CD14-positive monocyte (primary cell): ENCODE measurements around the gene AKR1B1. TPM values are rescaled to one million over a fixed set of nuclear protein-coding genes. Genes with fewer than 3 reads are reported as not detected.

ENCODE experiments used
- DNase-seq, 3 donors: peaks; one replicate each; pipeline ENCODE4 v3.0.0-alpha.2; 2011 to 2022
- H2AFZ ChIP-seq: 2 replicates; pipeline ENCODE4 v1.6.0; 2012; ENCODE audit warnings: mild to moderate bottlenecking, low read depth, low read length, inconsistent platforms; ENCODE audit not compliant: insufficient read depth, poor library complexity, severe bottlenecking
- H3K27ac ChIP-seq, 2 donors: 1 replicate in 1 of 2; 2 replicates in 1 of 2; pipeline ENCODE4 v1.5.1; 2012 to 2013; ENCODE audit warnings: low read length in 2 of 2, control low read depth in 1 of 2, inconsistent platforms in 1 of 2, low read depth in 1 of 2, mild to moderate bottlenecking in 1 of 2
- H3K27me3 ChIP-seq, 2 donors: one replicate each; pipeline versions ENCODE4 v1.6.0 to v1.6.1; 2011 to 2013; ENCODE audit warnings: low read length in 2 of 2; ENCODE audit not compliant: control insufficient read depth in 2 of 2, insufficient read depth in 2 of 2
- H3K36me3 ChIP-seq, 2 donors: replicated peaks in 1 of 2; 1 replicate in 1 of 2; 2 replicates in 1 of 2; pipeline versions ENCODE4 v1.5.1 to v1.6.1; 2012 to 2013; ENCODE audit warnings: low read length in 2 of 2, control low read depth in 1 of 2, inconsistent platforms in 1 of 2, mild to moderate bottlenecking in 1 of 2; ENCODE audit not compliant: insufficient read depth in 2 of 2, control insufficient read depth in 1 of 2
- H3K4me1 ChIP-seq, 2 donors: 1 replicate in 1 of 2; 2 replicates in 1 of 2; pipeline versions ENCODE4 v1.5.1 to v1.6.1; 2012 to 2013; ENCODE audit warnings: low read length in 2 of 2, control low read depth in 1 of 2, inconsistent platforms in 1 of 2, mild to moderate bottlenecking in 1 of 2, moderate library complexity in 1 of 2; ENCODE audit not compliant: insufficient read depth in 2 of 2, control insufficient read depth in 1 of 2
- H3K4me2 ChIP-seq: replicated peaks from 2 replicates; pipeline ENCODE3; 2012; ENCODE audit warnings: low read length, moderate library complexity, mild to moderate bottlenecking; ENCODE audit not compliant: poor library complexity, severe bottlenecking; ENCODE audit errors: extremely low read depth
- H3K4me3 ChIP-seq, 3 experiments: fragments of 200-600 bp in 1 of 3; sonication (generic) in 1 of 3; replicated peaks in 1 of 3; 1 replicate in 2 of 3; 2 replicates in 1 of 3; pipeline ENCODE4 v1.5.1; 2011 to 2013; ENCODE audit warnings: low read length in 3 of 3, mild to moderate bottlenecking in 3 of 3, control low read depth in 2 of 3, low read depth in 2 of 3, inconsistent platforms in 1 of 3, moderate library complexity in 1 of 3
- H3K79me2 ChIP-seq: 2 replicates; pipeline ENCODE4 v1.6.0; 2012; ENCODE audit warnings: mild to moderate bottlenecking, control low read depth, inconsistent platforms, low read length, moderate library complexity; ENCODE audit not compliant: insufficient read depth
- H3K9ac ChIP-seq: 2 replicates; pipeline ENCODE4 v1.6.0; 2017; ENCODE audit warnings: low read length, mild to moderate bottlenecking; ENCODE audit not compliant: insufficient read depth, poor library complexity, severe bottlenecking
- H3K9me3 ChIP-seq, 2 donors: replicated peaks in 1 of 2; 1 replicate in 1 of 2; 2 replicates in 1 of 2; pipeline versions ENCODE4 v1.5.1 to v1.6.1; 2012 to 2013; ENCODE audit warnings: low read length in 2 of 2, control low read depth in 1 of 2; ENCODE audit not compliant: control insufficient read depth in 1 of 2, insufficient read depth in 1 of 2
- H4K20me1 ChIP-seq: 2 replicates; pipeline ENCODE4 v1.6.0; 2012; ENCODE audit warnings: mild to moderate bottlenecking, low read length, control low read depth, moderate library complexity; ENCODE audit not compliant: insufficient read depth
- H3K27ac Mint-ChIP-seq, 7 donors: one replicate each; pipeline ENCODE4 v1.8.0; 2020; ENCODE audit warnings: mild to moderate bottlenecking in 7 of 7, mixed read lengths in 7 of 7, moderate library complexity in 6 of 7, inconsistent platforms in 2 of 7
- H3K27me3 Mint-ChIP-seq, 3 donors: one replicate each; pipeline ENCODE4 v1.8.0; 2021 to 2022; ENCODE audit warnings: low read depth in 3 of 3, mild to moderate bottlenecking in 3 of 3, mixed read lengths in 3 of 3, moderate library complexity in 3 of 3, inconsistent platforms in 1 of 3
- H3K36me3 Mint-ChIP-seq, 2 donors: one replicate each; pipeline ENCODE4 v1.8.0; 2020; ENCODE audit warnings: mixed read lengths in 2 of 2, inconsistent platforms in 1 of 2, mild to moderate bottlenecking in 1 of 2
- H3K4me1 Mint-ChIP-seq: one replicate; pipeline ENCODE4 v1.8.0; 2020; ENCODE audit warnings: mild to moderate bottlenecking, mixed read lengths
- H3K4me3 Mint-ChIP-seq, 2 donors: one replicate each; pipeline ENCODE4 v1.8.0; 2020; ENCODE audit warnings: mild to moderate bottlenecking in 2 of 2, mixed read lengths in 2 of 2, moderate library complexity in 1 of 2
- H3K9me3 Mint-ChIP-seq, 7 donors: one replicate each; pipeline ENCODE4 v1.8.0; 2020 to 2022; ENCODE audit warnings: mixed read lengths in 7 of 7, mild to moderate bottlenecking in 6 of 7, moderate library complexity in 6 of 7, inconsistent platforms in 2 of 7
- CTCF ChIP-seq: fragments of 200-600 bp; IDR thresholded peaks from one replicate; pipeline ENCODE4 v1.8.0; 2022; ENCODE audit warnings: antibody characterized with exemption, mild to moderate bottlenecking
- WGBS: methylation state at CpG from one replicate; pipeline ENCODE4 v1.1.5; 2013; ENCODE audit warnings: missing lambda C conversion rate; ENCODE audit not compliant: insufficient coverage; 5-methylcytosine and 5-hydroxymethylcytosine counted together
- intact Hi-C, 2 donors: fragments of 100-400 bp; cut with micrococcal nuclease; formaldehyde crosslinking; loops; one replicate each; pipeline versions ENCODE4 v1.15.0 to v1.15.1; 2023
- polyA plus RNA-seq, 3 donors: library from polyadenylated mRNA; depleted of rRNA in 1 of 3; unstranded in 2 of 3; stranded (reverse) in 1 of 3; fragments of 300-500 nt in 2 of 3; fragments of >200 nt in 1 of 3; fragmentation: Illumina TruSeq in 2 of 3; gene quantifications; 1 replicate in 2 of 3; 2 replicates in 1 of 3; pipeline ENCODE4 v1.2.3, GENCODE V29; 2012 to 2021

AKR1B1 gene
- polyA plus RNA-seq, 3 donors = 50.1 to 66.4 (median 62.6) TPM

GRCh38 chr7:134485203-134485602, 26.3 kb upstream of the AKR1B1 start:
- 72% methylated on average over 6 of the region's 6 CpGs for WGBS

GRCh38 chr7:134483296-134483695, 24.4 kb upstream of the AKR1B1 start:
- H3K4me1 Mint-ChIP-seq = no peaks in the 10 kb centered on the region
- no peak for TF ChIP-seq CTCF
- Histone ChIP-seq H3K27me3 (no peaks in the 10 kb centered on the region), H3K27ac (no peak overlapping the region), H2AFZ (no peak overlapping the region), H3K4me1 (no peaks in the 10 kb centered on the region), H3K9me3 (no peaks in the 10 kb centered on the region), H3K79me2 (no peaks in the 10 kb centered on the region), H3K4me3 (no peak overlapping the region), H4K20me1 (no peaks in the 10 kb centered on the region), H3K36me3 (no peaks in the 10 kb centered on the region), H3K9ac (no peak overlapping the region), H3K4me2 (no peak overlapping the region)
- DNase-seq = no peak
- no peak overlapping the region for H3K4me3 Mint-ChIP-seq
- no peak overlapping the region for H3K27ac Mint-ChIP-seq
- H3K9me3 Mint-ChIP-seq = peaks cover 6 to 25% (median 13%) of the 10 kb centered on the region in 7 donors
- peaks cover 0 to 3% (median 2%) of the 10 kb centered on the region in 3 donors for H3K27me3 Mint-ChIP-seq
- 100% methylated on average over 1 of the region's 2 CpGs for WGBS
- intact Hi-C loops = no loop called here
- H3K36me3 Mint-ChIP-seq = no peaks in the 10 kb centered on the region

More at GRCh38 chr7:134485203-134485602, 26.3 kb upstream of the AKR1B1 start:
- H3K36me3 ChIP-seq = no peaks in the 10 kb centered on the region
- Mint-ChIP-seq H3K27ac (peak overlapping the region in 1 of 7 donors; percentile 45), H3K36me3 (no peaks in the 10 kb centered on the region), H3K27me3 (peaks cover 0 to 6% (median 4%) of the 10 kb centered on the region in 3 donors), H3K9me3 (peaks cover 6 to 25% (median 13%) of the 10 kb centered on the region in 7 donors), H3K4me3 (no peak overlapping the region), H3K4me1 (no peaks in the 10 kb centered on the region)
- H3K9ac ChIP-seq = no peak overlapping the region
- no peak overlapping the region for H3K27ac ChIP-seq
- H3K4me1 ChIP-seq = no peaks in the 10 kb centered on the region
- no peak overlapping the region for H3K4me3 ChIP-seq
- no peaks in the 10 kb centered on the region for H3K9me3 ChIP-seq
- no peaks in the 10 kb centered on the region for H4K20me1 ChIP-seq
- no peaks in the 10 kb centered on the region for H3K27me3 ChIP-seq
- no peak for DNase-seq
- no peaks in the 10 kb centered on the region for H3K79me2 ChIP-seq
- intact Hi-C loops = no loop called here
- TF ChIP-seq CTCF = no peak
- no peak overlapping the region for H3K4me2 ChIP-seq
- H2AFZ ChIP-seq = no peak overlapping the region
